ENCODE data around the gene RBBP4. TPM values are rescaled to one million over a fixed set of nuclear protein-coding genes. Genes with fewer than 3 reads are reported as not detected.

RBBP4 gene
- polyA plus RNA-seq, 3 donors: 41.3 to 45.5 (median 45.3) TPM

Other genes starting within 250 kb of the RBBP4 start
- gene ZBTB8B, start 186.1 kb upstream of the RBBP4 start, polyA plus RNA-seq: under 1 TPM in 2 of 3 donors, not detected in 1; under 0.01 to 0.01 TPM
- gene ZBTB8A, start 111.8 kb upstream of the RBBP4 start, polyA plus RNA-seq: 1 to 10 TPM; 1.9 to 2.2 (median 2.1) TPM
- 10 to 100 TPM; 23.4 to 53.5 (median 35.9) TPM for gene ZBTB8OS, start 658 bp upstream of the RBBP4 start, polyA plus RNA-seq
- 1 to 10 TPM in 2 of 3 donors, under 1 TPM in 1; 0.56 to 9.0 (median 5.6) TPM for gene SYNC, start 51.6 kb downstream of the RBBP4 start, polyA plus RNA-seq
- gene YARS1, start 166.2 kb downstream of the RBBP4 start, polyA plus RNA-seq: 10 to 100 TPM; 22.5 to 63.1 (median 35.5) TPM
- gene S100PBP, start 166.4 kb downstream of the RBBP4 start, polyA plus RNA-seq: 10 to 100 TPM in 1 of 3 donors, 1 to 10 TPM in 2; 2.9 to 11.7 (median 8.7) TPM
- gene FNDC5, start 219.7 kb downstream of the RBBP4 start, polyA plus RNA-seq: 1 to 10 TPM in 1 of 3 donors, under 1 TPM in 2; 0.59 to 4.2 (median 0.77) TPM
- 1 to 10 TPM in 1 of 3 donors, under 1 TPM in 2; 0.04 to 1.1 (median 0.25) TPM for gene HPCA, start 235.3 kb downstream of the RBBP4 start, polyA plus RNA-seq

All from adipose tissue (tissue), 3 donors.